IPS-20b (cell line): ENCODE data around the gene EVI5.

Experiments
- H3K27ac ChIP-seq: one replicate; pipeline ENCODE4 v1.5.1; 2013; ENCODE audit warnings: low read length
- H3K27me3 ChIP-seq: 2 replicates; pipeline ENCODE4 v1.6.1; 2013; ENCODE audit warnings: mild to moderate bottlenecking, low read length, inconsistent platforms; ENCODE audit not compliant: insufficient read depth
- H3K36me3 ChIP-seq: 2 replicates; pipeline ENCODE4 v1.6.1; 2013; ENCODE audit warnings: low read depth, mild to moderate bottlenecking, inconsistent platforms, low read length, moderate library complexity; ENCODE audit not compliant: insufficient read depth
- H3K4me1 ChIP-seq: 2 replicates; pipeline ENCODE4 v1.6.1; 2013; ENCODE audit warnings: mild to moderate bottlenecking, control low read depth, inconsistent platforms, low read length, moderate library complexity; ENCODE audit not compliant: insufficient read depth
- H3K4me3 ChIP-seq: 2 replicates; pipeline ENCODE4 v1.5.1; 2013; ENCODE audit warnings: mild to moderate bottlenecking, low read length, inconsistent platforms
- H3K9ac ChIP-seq: 2 replicates; pipeline ENCODE4 v1.6.1; 2013; ENCODE audit warnings: low read depth, mild to moderate bottlenecking, inconsistent platforms, low read length, moderate library complexity
- H3K9me3 ChIP-seq: 2 replicates; pipeline ENCODE4 v1.6.1; 2013; ENCODE audit warnings: mild to moderate bottlenecking, low read depth, low read length, inconsistent platforms; ENCODE audit not compliant: insufficient read depth

EVI5 gene

DNA sequence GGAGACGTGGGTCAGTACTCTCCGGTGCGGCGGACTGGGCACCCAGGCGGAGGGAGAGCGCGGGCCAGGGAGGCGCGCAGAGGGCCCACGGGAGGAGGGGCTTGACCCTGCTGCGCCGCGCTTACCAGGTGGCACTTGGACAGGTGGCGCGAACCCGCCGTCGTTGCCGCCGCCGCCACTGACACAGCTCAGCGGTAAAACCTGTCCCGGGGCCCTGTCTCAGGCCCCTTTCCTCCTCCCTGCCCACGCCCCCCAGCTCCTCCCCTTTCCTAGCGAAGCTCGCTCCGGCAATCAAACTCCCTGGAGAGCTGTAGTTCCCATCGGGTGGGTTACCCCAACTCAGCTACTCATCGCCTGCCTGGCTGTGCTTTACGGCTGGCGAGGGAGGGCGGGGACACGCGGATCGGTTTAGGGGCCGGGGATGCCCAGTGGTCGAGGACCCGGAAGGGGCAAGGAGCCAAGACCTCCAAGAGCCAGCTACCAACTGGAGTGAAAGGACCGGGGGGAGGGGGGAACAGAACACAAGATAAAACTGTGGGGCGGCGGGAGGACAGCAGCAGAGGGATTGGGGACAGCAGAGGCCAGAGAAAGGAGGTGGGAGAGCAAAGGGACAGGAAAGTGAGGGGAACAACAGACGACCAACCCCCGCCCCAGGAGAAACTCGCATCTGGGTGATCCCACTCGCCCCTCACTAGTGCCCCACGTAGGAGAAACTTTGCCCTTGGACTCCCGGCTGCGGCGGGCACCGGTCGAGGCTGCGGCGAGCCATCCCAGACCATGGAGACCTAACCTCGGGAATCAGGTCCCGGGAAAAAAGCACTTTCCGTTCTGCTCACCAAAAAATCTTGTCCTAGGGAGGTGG, 301.1 kb downstream of the EVI5 start:
- no peak overlapping the region for H3K27ac ChIP-seq
- H3K9ac ChIP-seq: no peak overlapping the region
- peaks cover 100% of the 10 kb centered on the region for H3K27me3 ChIP-seq
- H3K9me3 ChIP-seq: peaks cover 7% of the 10 kb centered on the region; the same call in 1 of the 2 replicates
- H3K36me3 ChIP-seq: no peaks in the 10 kb centered on the region
- H3K4me1 ChIP-seq: peaks cover 11% of the 10 kb centered on the region; the same call in 1 of the 2 replicates
- peak overlapping the region; percentile 62 for H3K4me3 ChIP-seq

DNA sequence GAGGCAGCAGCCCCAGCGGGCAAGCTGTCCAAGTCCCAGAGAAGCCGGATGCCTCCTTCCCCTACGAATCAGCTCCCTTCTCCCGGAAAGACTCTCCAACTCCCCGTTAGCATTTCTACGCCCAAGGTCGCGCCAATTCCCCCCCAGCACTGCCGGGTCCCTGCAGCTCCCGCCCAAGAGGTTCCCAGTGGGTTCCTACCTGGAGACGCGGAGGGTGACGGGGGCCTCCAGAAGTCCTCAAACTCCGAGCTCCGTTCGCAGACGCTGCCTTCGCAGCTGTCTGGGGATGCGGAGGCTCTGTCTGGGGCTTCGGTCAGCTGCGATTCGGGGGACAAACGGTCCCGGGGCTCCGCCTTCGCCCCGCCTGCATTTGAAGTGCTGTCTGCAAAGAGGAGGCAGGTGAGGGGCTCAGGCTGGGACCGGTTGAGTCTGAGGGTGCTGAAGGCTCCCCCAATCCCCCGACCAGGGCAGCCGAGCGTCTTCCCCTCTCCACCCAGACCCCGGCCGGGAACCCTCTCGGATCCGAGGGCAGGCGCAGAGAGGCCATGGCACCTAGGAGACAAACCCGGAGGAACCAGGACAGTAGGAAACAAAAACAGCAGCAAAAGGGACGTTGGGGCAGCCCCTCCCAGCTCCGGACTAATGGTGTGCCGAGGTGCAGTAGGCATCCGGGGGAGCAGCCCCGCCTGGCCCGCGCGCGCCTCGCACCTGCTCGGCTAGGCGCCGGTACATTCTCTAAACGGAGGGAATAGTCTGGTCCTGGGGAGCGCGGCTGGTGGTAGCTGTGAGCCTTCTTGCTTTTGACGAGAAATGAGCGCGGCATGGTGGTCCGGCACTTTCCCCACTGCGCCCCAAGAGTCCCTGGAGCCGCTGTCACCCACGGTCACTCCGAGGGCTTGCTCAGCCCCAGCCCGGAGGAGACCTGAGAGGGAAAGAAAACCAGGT, 302.0 kb downstream of the EVI5 start:
- Histone ChIP-seq H3K27me3 (peaks cover 100% of the 10 kb centered on the region), H3K4me1 (peaks cover 11% of the 10 kb centered on the region; the same call in 1 of the 2 replicates), H3K27ac (no peak overlapping the region), H3K4me3 (peak overlapping the region; percentile 62), H3K36me3 (no peaks in the 10 kb centered on the region), H3K9me3 (peaks cover 7% of the 10 kb centered on the region; the same call in 1 of the 2 replicates), H3K9ac (no peak overlapping the region)

DNA sequence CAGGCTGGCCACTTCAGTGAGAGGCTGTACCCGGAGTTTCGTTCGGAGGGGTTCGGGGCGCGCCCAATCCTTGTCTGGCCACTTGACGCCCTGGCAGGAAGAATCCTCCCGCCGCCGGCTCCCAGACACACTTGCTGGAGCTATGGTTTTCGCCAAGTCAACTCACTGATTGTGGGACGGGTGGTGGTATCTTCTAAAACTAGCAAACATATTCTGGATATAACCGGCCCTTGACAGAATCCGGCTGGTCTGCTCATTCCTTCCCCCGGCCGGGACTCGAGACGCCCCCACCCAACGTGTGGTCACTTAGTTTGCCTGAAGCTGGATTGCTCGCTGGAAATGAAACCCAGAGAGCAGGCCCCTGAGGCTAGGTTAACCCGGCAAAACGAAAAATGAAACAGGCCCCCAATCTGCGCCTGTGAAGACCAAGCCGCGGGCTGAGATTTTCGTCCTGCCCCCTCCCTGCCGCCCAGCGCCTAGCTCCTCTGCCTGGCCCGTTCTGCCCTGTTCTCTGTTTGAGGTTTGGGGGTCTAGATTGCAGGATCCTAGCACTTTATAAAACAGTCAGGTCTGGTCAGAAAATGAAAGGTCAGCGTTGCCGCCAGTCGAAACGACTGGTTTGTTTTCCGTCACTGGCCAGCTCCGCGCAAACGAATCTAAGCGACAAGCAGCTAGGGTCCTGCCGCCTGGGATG, 302.8 kb downstream of the EVI5 start:
- Histone ChIP-seq H3K27me3 (peaks cover 100% of the 10 kb centered on the region), H3K36me3 (no peaks in the 10 kb centered on the region), H3K4me1 (peaks cover 11% of the 10 kb centered on the region; the same call in 1 of the 2 replicates), H3K4me3 (peak overlapping the region; percentile 62; the same call in 1 of the 2 replicates), H3K9me3 (peaks cover 7% of the 10 kb centered on the region; the same call in 1 of the 2 replicates), H3K9ac (no peak overlapping the region), H3K27ac (no peak overlapping the region)

DNA sequence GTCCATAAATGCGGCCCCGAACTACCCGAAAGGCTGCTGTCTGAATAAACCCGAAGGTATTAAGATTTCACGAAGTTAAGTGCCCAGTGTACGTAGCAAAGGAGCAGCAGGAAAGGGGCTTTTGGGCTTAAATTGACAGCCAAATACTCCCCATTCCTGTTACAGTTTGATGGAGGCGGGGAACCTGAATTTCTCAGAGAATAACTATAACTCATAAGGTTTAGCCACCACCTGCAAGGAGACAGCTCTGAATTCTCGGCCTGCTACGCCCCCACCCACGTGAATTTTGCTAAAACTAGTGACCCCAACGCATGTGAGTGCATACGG, 303.3 kb downstream of the EVI5 start:
- H3K27ac ChIP-seq: no peak overlapping the region
- H3K4me3 ChIP-seq: peak overlapping the region; percentile 55; the same call in 1 of the 2 replicates
- H3K36me3 ChIP-seq: no peaks in the 10 kb centered on the region
- H3K4me1 ChIP-seq: peaks cover 11% of the 10 kb centered on the region; the same call in 1 of the 2 replicates
- H3K27me3 ChIP-seq: peaks cover 100% of the 10 kb centered on the region
- no peak overlapping the region for H3K9ac ChIP-seq
- peaks cover 7% of the 10 kb centered on the region; the same call in 1 of the 2 replicates for H3K9me3 ChIP-seq

DNA sequence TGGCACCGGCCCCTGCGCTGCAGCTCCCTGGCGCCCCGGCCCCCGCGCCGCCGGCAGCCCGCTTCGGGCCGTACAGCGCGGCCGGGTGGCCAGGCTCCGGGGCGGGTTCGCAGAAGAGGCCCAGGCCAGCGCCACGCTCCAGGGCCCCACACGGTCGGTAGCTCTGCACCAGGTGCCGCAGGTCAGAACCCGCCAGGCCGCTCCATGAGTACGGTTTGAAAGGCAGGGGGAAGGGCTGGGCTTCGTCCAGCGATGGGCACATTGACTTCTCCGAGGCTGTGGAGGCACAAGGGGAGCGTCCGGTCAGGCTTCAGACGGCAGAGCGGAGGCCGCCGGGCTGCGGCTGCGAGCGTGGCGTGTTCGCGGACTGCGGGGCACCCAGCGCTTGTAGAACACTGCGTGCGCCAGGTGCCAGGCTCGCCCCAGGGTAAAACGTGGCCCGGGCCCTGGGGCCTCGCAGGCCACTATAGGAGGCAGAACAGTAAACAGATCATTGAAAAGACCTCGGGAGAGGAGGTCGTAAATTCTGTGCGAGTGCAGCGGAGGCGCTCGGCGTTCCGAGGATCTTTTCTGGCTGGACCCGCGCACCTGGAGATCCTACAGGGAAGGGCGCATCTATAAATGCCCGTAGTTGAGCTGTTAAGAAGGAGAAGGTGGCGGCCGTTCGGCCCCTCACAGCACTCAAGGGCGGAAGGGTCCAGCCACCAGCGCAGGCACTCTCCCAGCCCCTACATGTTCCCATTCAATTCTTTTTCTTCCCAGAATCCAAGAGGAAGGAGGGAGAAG, 303.9 kb downstream of the EVI5 start:
- Histone ChIP-seq H3K27me3 (peaks cover 100% of the 10 kb centered on the region), H3K9me3 (peaks cover 7% of the 10 kb centered on the region; the same call in 1 of the 2 replicates), H3K4me1 (peaks cover 11% of the 10 kb centered on the region; the same call in 1 of the 2 replicates), H3K27ac (no peak overlapping the region), H3K36me3 (no peaks in the 10 kb centered on the region), H3K4me3 (peak overlapping the region; percentile 55; the same call in 1 of the 2 replicates), H3K9ac (no peak overlapping the region)

DNA sequence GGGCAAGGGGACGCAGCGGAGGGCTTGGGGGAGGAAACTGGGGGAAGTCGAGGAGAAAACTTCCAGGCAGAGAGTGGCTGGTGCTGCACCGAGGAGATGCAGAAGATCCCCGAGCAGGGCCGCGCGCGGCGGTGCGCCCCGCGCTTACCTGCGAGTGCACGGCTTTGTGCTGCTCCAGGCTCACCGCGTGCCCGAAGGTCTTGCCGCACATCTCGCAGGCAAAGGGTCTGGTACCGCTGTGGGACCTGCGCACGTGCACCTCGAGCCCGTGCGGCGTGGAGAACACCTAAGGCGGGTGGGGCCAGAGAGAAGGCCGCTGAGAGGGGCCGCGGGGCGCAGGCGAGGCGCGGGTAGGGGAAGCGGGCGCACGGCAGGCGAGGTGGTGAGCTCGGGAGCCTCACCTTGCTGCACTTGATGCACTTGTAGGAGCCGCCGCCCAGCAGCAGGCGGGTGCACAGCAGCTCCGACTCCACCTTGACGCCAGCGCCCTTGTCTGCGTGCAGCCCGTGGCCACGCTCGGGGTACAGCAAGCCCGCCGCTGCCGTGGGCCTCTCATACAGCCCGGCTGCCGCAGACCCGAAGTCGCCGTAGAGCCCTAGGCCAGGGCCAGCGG, 304.6 kb downstream of the EVI5 start:
- Histone ChIP-seq H3K36me3 (no peaks in the 10 kb centered on the region), H3K4me3 (peak overlapping the region; percentile 55; the same call in 1 of the 2 replicates), H3K27ac (no peak overlapping the region), H3K9me3 (peaks cover 7% of the 10 kb centered on the region; the same call in 1 of the 2 replicates), H3K27me3 (peaks cover 100% of the 10 kb centered on the region), H3K4me1 (peaks cover 11% of the 10 kb centered on the region; the same call in 1 of the 2 replicates), H3K9ac (no peak overlapping the region)

DNA sequence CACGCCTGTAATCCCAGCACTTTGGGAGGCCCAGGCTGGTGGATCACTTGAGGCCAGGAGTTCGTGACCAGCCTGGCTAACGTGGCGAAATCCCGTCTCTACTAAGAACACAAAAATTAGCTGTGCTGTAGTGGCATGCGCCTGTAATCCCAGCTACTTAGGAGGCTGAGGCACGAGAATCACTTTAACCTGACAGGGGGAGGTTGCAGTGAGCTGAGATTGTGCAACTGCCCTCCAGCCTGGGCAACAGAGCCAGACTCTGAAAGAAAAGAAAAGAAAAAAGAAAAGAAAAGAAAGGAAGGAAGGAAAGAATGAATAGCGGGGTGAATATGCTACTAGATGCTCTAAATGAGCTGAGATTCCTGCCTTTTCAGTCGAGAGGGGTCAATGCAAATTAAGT, 305.3 kb downstream of the EVI5 start:
- Histone ChIP-seq H3K9ac (no peak overlapping the region), H3K27me3 (peaks cover 100% of the 10 kb centered on the region), H3K27ac (no peak overlapping the region), H3K4me3 (peak overlapping the region; percentile 55; the same call in 1 of the 2 replicates), H3K9me3 (peaks cover 7% of the 10 kb centered on the region; the same call in 1 of the 2 replicates), H3K4me1 (peaks cover 11% of the 10 kb centered on the region; the same call in 1 of the 2 replicates), H3K36me3 (no peaks in the 10 kb centered on the region)

DNA sequence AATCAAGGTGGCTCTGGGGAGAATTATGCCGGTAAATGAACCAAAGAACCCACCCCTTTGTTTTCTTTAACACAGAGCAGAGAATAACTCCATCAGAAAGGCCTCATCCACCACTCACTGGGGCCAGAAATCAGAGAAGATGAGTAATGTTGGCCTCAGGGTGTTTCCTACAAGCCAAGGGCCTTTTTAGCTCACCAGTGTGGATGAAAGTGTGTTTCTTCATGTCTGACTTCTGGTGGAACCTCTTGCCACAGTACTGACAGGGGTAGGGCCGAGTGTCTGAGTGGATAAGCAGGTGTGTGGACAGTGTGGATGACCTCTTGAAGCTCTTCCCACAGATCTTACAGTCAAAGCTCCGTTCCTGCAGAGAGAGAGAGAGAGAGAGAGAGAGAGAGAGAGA, 306.5 kb downstream of the EVI5 start:
- peaks cover 99% of the 10 kb centered on the region for H3K27me3 ChIP-seq
- no peaks in the 10 kb centered on the region for H3K36me3 ChIP-seq
- H3K9ac ChIP-seq: no peak overlapping the region
- H3K4me1 ChIP-seq: peaks cover 11% of the 10 kb centered on the region; the same call in 1 of the 2 replicates
- no peak overlapping the region for H3K4me3 ChIP-seq
- peaks cover 7% of the 10 kb centered on the region; the same call in 1 of the 2 replicates for H3K9me3 ChIP-seq
- H3K27ac ChIP-seq: no peak overlapping the region

DNA sequence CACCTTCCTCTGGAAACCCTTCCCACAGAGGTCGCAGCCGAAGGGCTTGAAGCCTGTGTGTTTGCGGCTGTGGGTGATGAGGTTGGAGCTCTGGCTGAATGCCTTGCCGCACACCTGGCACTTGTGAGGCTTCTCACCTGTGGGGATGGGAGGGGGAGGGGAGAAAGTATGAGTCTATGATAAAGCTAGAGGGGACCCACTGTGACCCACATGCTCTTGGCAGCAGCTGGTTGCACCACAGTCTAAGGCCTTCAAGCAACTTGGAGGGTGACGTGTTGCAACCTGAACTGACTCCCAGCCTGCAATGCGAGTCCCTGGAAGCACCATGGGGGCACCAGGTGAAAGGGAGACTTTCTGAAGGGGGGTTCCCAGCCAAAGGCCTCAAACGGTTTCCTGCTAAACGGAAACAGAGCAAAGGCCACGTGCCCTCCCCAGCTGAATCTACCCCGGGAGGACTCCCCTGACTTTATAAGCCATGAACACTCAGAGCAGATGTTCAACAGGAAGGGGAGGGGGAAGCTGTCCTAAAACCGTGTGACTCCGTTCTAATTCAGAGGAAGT, 308.8 kb downstream of the EVI5 start:
- Histone ChIP-seq H3K9me3 (peaks cover 7% of the 10 kb centered on the region; the same call in 1 of the 2 replicates), H3K4me1 (no peaks in the 10 kb centered on the region; the same call in 1 of the 2 replicates), H3K36me3 (no peaks in the 10 kb centered on the region), H3K27ac (no peak overlapping the region), H3K9ac (no peak overlapping the region), H3K27me3 (peaks cover 78% of the 10 kb centered on the region), H3K4me3 (no peak overlapping the region)

DNA sequence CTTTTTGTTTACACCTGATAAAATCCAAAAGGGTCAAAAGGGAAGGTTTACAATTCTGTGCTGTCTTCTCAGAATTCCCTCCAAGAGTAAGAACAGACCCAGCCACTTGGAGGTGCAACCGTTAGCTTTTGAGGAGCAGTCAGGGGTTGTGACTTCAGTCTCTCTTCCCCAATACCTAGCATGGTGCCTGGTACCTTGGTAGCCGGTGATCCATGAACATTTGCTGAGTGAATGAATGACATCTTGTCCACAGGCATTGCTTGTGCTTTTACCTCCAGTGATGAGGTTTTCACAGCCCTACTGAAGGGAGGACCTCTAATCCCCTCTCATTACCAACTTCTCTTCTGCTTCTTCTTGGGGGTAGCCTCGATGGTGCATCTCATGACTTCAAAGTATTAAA, 309.9 kb downstream of the EVI5 start:
- H3K36me3 ChIP-seq: no peaks in the 10 kb centered on the region
- peaks cover 6% of the 10 kb centered on the region; the same call in 1 of the 2 replicates for H3K9me3 ChIP-seq
- H3K27me3 ChIP-seq: peaks cover 67% of the 10 kb centered on the region
- H3K9ac ChIP-seq: no peak overlapping the region
- no peak overlapping the region for H3K4me3 ChIP-seq
- H3K27ac ChIP-seq: no peak overlapping the region
- H3K4me1 ChIP-seq: no peaks in the 10 kb centered on the region; the same call in 1 of the 2 replicates
